H1 (cell line): ENCODE results near the gene AK5. TPM values are rescaled to one million over a fixed set of nuclear protein-coding genes. Genes with fewer than 3 reads are reported as not detected.

Experiments used
- CTCF ChIA-PET: fragments of 300-600 bp; sonication (Branson Sonifier 250); formaldehyde crosslinking; loops from one replicate; lab custom pipeline; 2021; ENCODE audit not compliant: partially characterized antibody; lab: Charles Lee
- POLR2A ChIA-PET: fragments of 300-600 bp; sonication (Branson Sonifier 250); formaldehyde crosslinking; loops from one replicate; lab custom pipeline; 2021; ENCODE audit warnings: inconsistent platforms; ENCODE audit not compliant: partially characterized antibody; lab: Charles Lee
- DNase-seq, 2 experiments: peaks; one replicate each; pipeline versions ENCODE4 v3.0.0 to v3.0.0-alpha.2; 2010 to 2022; ENCODE audit warnings: low spot score in 2 of 2, low read depth in 1 of 2, mixed read lengths in 1 of 2
- FAIRE-seq: peaks from 2 replicates; lab custom pipeline; 2011; peaks lifted over from hg19 to GRCh38; lab: Jason Lieb, UNC
- H2AFZ ChIP-seq: 2 replicates; pipeline ENCODE4 v1.8.1; 2012; ENCODE audit warnings: low read length, inconsistent platforms
- H2AK5ac ChIP-seq: 2 replicates; pipeline ENCODE4 v1.6.1; 2013; ENCODE audit warnings: low read depth, low read length
- H2BK120ac ChIP-seq: replicated peaks from 2 replicates; pipeline ENCODE3; 2013; ENCODE audit warnings: low read depth, low read length, inconsistent platforms
- H2BK12ac ChIP-seq: 2 replicates; pipeline ENCODE4 v1.6.1; 2013; ENCODE audit warnings: low read depth, low read length
- H2BK15ac ChIP-seq: 2 replicates; pipeline ENCODE4 v1.6.1; 2013; ENCODE audit warnings: low read length
- H2BK20ac ChIP-seq: 2 replicates; pipeline ENCODE4 v1.6.1; 2013; ENCODE audit warnings: low read length
- H2BK5ac ChIP-seq: 2 replicates; pipeline ENCODE4 v1.6.1; 2013; ENCODE audit warnings: low read depth, low read length
- H3K14ac ChIP-seq: 2 replicates; pipeline ENCODE4 v1.6.1; 2013; ENCODE audit warnings: inconsistent platforms; ENCODE audit not compliant: insufficient read length
- H3K18ac ChIP-seq: 2 replicates; pipeline ENCODE4 v1.6.1; 2013; ENCODE audit warnings: low read length; ENCODE audit errors: extremely low read depth
- H3K23ac ChIP-seq: 2 replicates; pipeline ENCODE4 v1.6.1; 2013; ENCODE audit warnings: inconsistent platforms; ENCODE audit not compliant: insufficient read length
- H3K23me2 ChIP-seq: 2 replicates; pipeline ENCODE4 v1.6.1; 2013; ENCODE audit warnings: low read depth, low read length
- H3K27ac ChIP-seq: 2 replicates; pipeline ENCODE4 v1.6.1; 2011; ENCODE audit warnings: low read depth, low read length, inconsistent platforms
- H3K27me3 ChIP-seq, 4 experiments: replicated peaks in 1 of 4; 1 replicate in 1 of 4; 2 replicates in 3 of 4; pipeline versions ENCODE4 v1.6.1 to v1.8.1; 2011 to 2013; ENCODE audit warnings: low read length in 3 of 4, mild to moderate bottlenecking in 3 of 4, inconsistent platforms in 2 of 4, mixed read lengths in 2 of 4, moderate library complexity in 1 of 4; ENCODE audit not compliant: control insufficient read depth in 3 of 4, insufficient read depth in 3 of 4; ENCODE audit errors: extremely low read depth in 1 of 4
- H3K36me3 ChIP-seq, 4 experiments: 2 replicates each; pipeline versions ENCODE4 v1.6.1 to v1.8.1; 2011 to 2013; ENCODE audit warnings: mild to moderate bottlenecking in 4 of 4, low read length in 3 of 4, moderate library complexity in 2 of 4, control low read depth in 1 of 4, inconsistent platforms in 1 of 4; ENCODE audit not compliant: insufficient read depth in 4 of 4, control insufficient read depth in 2 of 4
- H3K4ac ChIP-seq: replicated peaks from 2 replicates; pipeline ENCODE3; 2013; ENCODE audit warnings: low read length, low read depth, mixed read lengths, inconsistent platforms; ENCODE audit not compliant: insufficient read length
- H3K4me1 ChIP-seq, 4 experiments: replicated peaks in 1 of 4; 1 replicate in 1 of 4; 2 replicates in 3 of 4; pipeline versions ENCODE4 v1.6.1 to v1.8.1; 2011 to 2013; ENCODE audit warnings: low read length in 3 of 4, inconsistent platforms in 2 of 4, mixed read lengths in 1 of 4; ENCODE audit not compliant: insufficient read depth in 4 of 4, control insufficient read depth in 3 of 4
- H3K4me2 ChIP-seq, 2 experiments: 2 replicates each; pipeline versions ENCODE4 v1.6.1 to v1.8.1; 2011 to 2013; ENCODE audit warnings: low read depth in 2 of 2, low read length in 2 of 2, control low read depth in 1 of 2, inconsistent platforms in 1 of 2, mild to moderate bottlenecking in 1 of 2; ENCODE audit not compliant: insufficient read depth in 1 of 2
- H3K4me3 ChIP-seq, 4 experiments: fragments of 200-600, 300-600 bp in 1 of 4; sonication (generic), shearing (Covaris generic), sonication (Bioruptor Twin) in 1 of 4; 2 replicates each; pipeline versions ENCODE4 v1.5.1 to v1.8.1; 2011 to 2016; ENCODE audit warnings: low read length in 4 of 4, low read depth in 3 of 4, control low read depth in 2 of 4, inconsistent platforms in 2 of 4, mild to moderate bottlenecking in 2 of 4, mixed read lengths in 1 of 4, moderate library complexity in 1 of 4; ENCODE audit not compliant: insufficient read depth in 2 of 4; ENCODE audit errors: extremely low read depth in 1 of 4
- H3K56ac ChIP-seq: replicated peaks from 2 replicates; pipeline ENCODE3; 2013; ENCODE audit warnings: low read depth, mild to moderate bottlenecking, mixed read lengths, low read length, inconsistent platforms; ENCODE audit not compliant: insufficient read length
- H3K79me1 ChIP-seq: 2 replicates; pipeline ENCODE4 v1.6.1; 2013; ENCODE audit warnings: low read depth, low read length, control low read depth
- H3K79me2 ChIP-seq, 2 experiments: 2 replicates each; pipeline versions ENCODE4 v1.6.1 to v1.8.1; 2012 to 2013; ENCODE audit warnings: low read length in 2 of 2, mild to moderate bottlenecking in 2 of 2, inconsistent platforms in 1 of 2; ENCODE audit not compliant: insufficient read depth in 2 of 2, control insufficient read depth in 1 of 2
- H3K9ac ChIP-seq, 4 experiments: replicated peaks in 1 of 4; 1 replicate in 1 of 4; 2 replicates in 3 of 4; pipeline versions ENCODE4 v1.6.1 to v1.8.1; 2011 to 2013; ENCODE audit warnings: low read depth in 3 of 4, low read length in 3 of 4, control low read depth in 2 of 4, mild to moderate bottlenecking in 2 of 4, moderate library complexity in 2 of 4, inconsistent platforms in 1 of 4; ENCODE audit errors: extremely low read depth in 1 of 4
- H3K9me3 ChIP-seq, 2 experiments: 2 replicates each; pipeline versions ENCODE4 v1.6.1 to v1.8.1; 2012 to 2013; ENCODE audit warnings: mild to moderate bottlenecking in 2 of 2, moderate library complexity in 2 of 2, control low read depth in 1 of 2, inconsistent platforms in 1 of 2, low read depth in 1 of 2, low read length in 1 of 2, mixed read lengths in 1 of 2; ENCODE audit not compliant: insufficient read depth in 2 of 2
- H4K20me1 ChIP-seq, 2 experiments: replicated peaks in 1 of 2; 2 replicates each; pipeline versions ENCODE3 to v1.8.1; 2011 to 2013; ENCODE audit warnings: inconsistent platforms in 2 of 2, low read length in 2 of 2, mild to moderate bottlenecking in 1 of 2; ENCODE audit not compliant: insufficient read depth in 2 of 2, control insufficient read depth in 1 of 2
- H4K5ac ChIP-seq: 2 replicates; pipeline ENCODE4 v1.6.1; 2013; ENCODE audit warnings: low read length, low read depth, mixed read lengths, inconsistent platforms; ENCODE audit not compliant: insufficient read length
- H4K8ac ChIP-seq: 2 replicates; pipeline ENCODE4 v1.8.0; 2013; ENCODE audit warnings: mild to moderate bottlenecking, moderate library complexity, low read length, inconsistent platforms; ENCODE audit not compliant: insufficient read depth; ENCODE audit errors: extremely low read depth
- H4K91ac ChIP-seq: replicated peaks from 2 replicates; pipeline ENCODE3; 2013; ENCODE audit warnings: low read length, mixed read lengths, inconsistent platforms; ENCODE audit not compliant: insufficient read length
- FOSL1 ChIP-seq: IDR thresholded peaks from 2 replicates; pipeline ENCODE4 v1.6.1; 2011; ENCODE audit warnings: mild to moderate bottlenecking, low read depth, low read length, moderate library complexity; ENCODE audit not compliant: insufficient read depth
- HDAC2 ChIP-seq, 2 experiments: fragments of 300-600 bp in 1 of 2; sonication (generic) in 1 of 2; IDR thresholded peaks; 2 replicates each; pipeline ENCODE4 v1.6.1; 2011 to 2012; ENCODE audit warnings: low read depth in 2 of 2, low read length in 2 of 2, mild to moderate bottlenecking in 2 of 2, moderate library complexity in 2 of 2, borderline replicate concordance in 1 of 2, inconsistent platforms in 1 of 2
- KDM4A ChIP-seq: IDR thresholded peaks from one replicate; pipeline ENCODE4 v1.7.1; 2012; ENCODE audit warnings: low read depth, mild to moderate bottlenecking, moderate library complexity, low read length, inconsistent platforms; ENCODE audit not compliant: severe bottlenecking
- polyA plus RNA-seq, 7 experiments: library from polyadenylated mRNA; depleted of rRNA in 3 of 7; stranded (reverse) in 5 of 7; unstranded in 2 of 7; fragments of >200 nt in 5 of 7; fragments of 200-250 nt in 2 of 7; gene quantifications; 1 replicate in 5 of 7; 2 replicates in 1 of 7; 4 replicates in 1 of 7; pipeline versions ENCODE4 v1.2.1 to v1.2.3, GENCODE V29; 2011 to 2013; ENCODE audit warnings: missing spikeins in 2 of 7, mixed read lengths in 2 of 7
- total RNA-seq: library from RNA; stranded (reverse); fragmentation: NEBNext Ultra II Directional; extraction: Animal tissue kit (Norgen Biotek cat#: 25700); gene quantifications from 2 replicates; pipeline ENCODE4 v1.2.1, GENCODE V29; 2021

The AK5 gene
- total and polyA plus RNA-seq, 2 of the 8 experiments (the other 6 are each of a cell fraction or from before 2014, with no cell fraction given): 2.0 to 7.1 TPM

DNA sequence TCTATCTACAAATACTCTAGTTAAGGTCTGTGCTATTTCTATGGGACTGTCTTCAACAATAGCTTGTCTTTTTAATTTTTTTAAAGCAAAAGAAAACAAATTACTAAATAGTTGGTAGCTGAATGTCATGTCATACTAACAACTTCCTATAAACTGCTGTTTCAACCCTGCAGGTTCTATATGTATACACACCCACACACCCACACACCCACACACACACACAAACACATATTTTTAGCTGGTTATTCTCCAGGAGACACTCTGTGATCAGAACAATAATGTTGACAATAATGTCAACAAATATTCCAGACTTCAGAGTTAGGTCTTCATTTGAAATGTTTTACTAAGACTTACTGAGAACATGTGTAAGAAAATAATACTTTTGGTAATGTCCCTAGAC, 66.7 kb downstream of the AK5 start:
- Histone ChIP-seq H2AK5ac (no peak overlapping the region), H3K79me1 (no peaks in the 10 kb centered on the region), H3K36me3 (no peaks in the 10 kb centered on the region), H2BK5ac (no peak overlapping the region), H4K20me1 (no peaks in the 10 kb centered on the region), H3K9ac (no peak overlapping the region), H2BK120ac (no peak overlapping the region), H3K4me2 (no peak overlapping the region), H3K23me2 (no peaks in the 10 kb centered on the region), H3K14ac (no peak overlapping the region), H2BK20ac (no peak overlapping the region), H4K91ac (no peak overlapping the region), H3K27ac (no peak overlapping the region), H2AFZ (no peak overlapping the region), H2BK12ac (no peak overlapping the region), H3K4ac (no peak overlapping the region), H3K27me3 (no peaks in the 10 kb centered on the region), H3K23ac (no peak overlapping the region), H4K8ac (no peak overlapping the region), H4K5ac (no peak overlapping the region), H3K18ac (no peak overlapping the region), H3K4me1 (no peaks in the 10 kb centered on the region), H3K79me2 (no peaks in the 10 kb centered on the region), H2BK15ac (no peak overlapping the region), H3K56ac (no peak overlapping the region), H3K9me3 (no peaks in the 10 kb centered on the region)
- ChIA-PET CTCF (interaction anchor here (0.6 to 1.1 kb wide), 3 partner anchors 21 to 34 kb away, joined by 3 to 4 read pairs (median 3); no protein-coding TSS in a partner anchor), POLR2A (no interaction called here)
- DNase-seq: no peak
- TF ChIP-seq HDAC2 (IDR thresholded peaks at IDR 0.05; ENCODE audit: borderline replicate concordance in 1 of 2, low read depth in 2 of 2, low read length in 2 of 2) (no peak), KDM4A (no peak), FOSL1 (no peak)
- TF ChIP-seq, all 59 proteins: peak for 0
- no peak for FAIRE-seq
- no peak overlapping the region for H3K4me3 ChIP-seq
